H9 (cell line): ENCODE data around the gene MMRN2. TPM values are rescaled to one million over a fixed set of nuclear protein-coding genes. Genes with fewer than 3 reads are reported as not detected.

Experiments used
- DNase-seq: peaks from one replicate; pipeline ENCODE4 v3.0.0-alpha.2; 2017
- H2AFZ ChIP-seq: one replicate; pipeline ENCODE4 v1.6.1; 2013; ENCODE audit warnings: mild to moderate bottlenecking, low read length, control low read depth, moderate library complexity
- H2AK5ac ChIP-seq: 2 replicates; pipeline ENCODE4 v1.6.1; 2013; ENCODE audit warnings: low read length, control low read depth, mixed read lengths; ENCODE audit not compliant: insufficient read length
- H2BK120ac ChIP-seq: one replicate; pipeline ENCODE4 v1.6.1; 2013; ENCODE audit warnings: low read depth, mild to moderate bottlenecking, low read length, control low read depth, inconsistent platforms; ENCODE audit not compliant: poor library complexity, severe bottlenecking
- H2BK12ac ChIP-seq: 2 replicates; pipeline ENCODE4 v1.6.1; 2013; ENCODE audit warnings: low read length, control low read depth, mixed read lengths, low read depth; ENCODE audit not compliant: insufficient read length
- H2BK15ac ChIP-seq: 2 replicates; pipeline ENCODE4 v1.6.1; 2013; ENCODE audit warnings: low read depth, low read length, control low read depth
- H2BK20ac ChIP-seq: one replicate; pipeline ENCODE4 v1.6.1; 2013; ENCODE audit warnings: low read depth, mild to moderate bottlenecking, low read length, control low read depth, inconsistent platforms; ENCODE audit not compliant: poor library complexity, severe bottlenecking
- H2BK5ac ChIP-seq: 2 replicates; pipeline ENCODE4 v1.6.1; 2013; ENCODE audit warnings: low read length, control low read depth, mixed read lengths; ENCODE audit not compliant: insufficient read length
- H3K14ac ChIP-seq: 2 replicates; pipeline ENCODE4 v1.6.1; 2013; ENCODE audit warnings: low read length, control low read depth; ENCODE audit not compliant: insufficient read depth
- H3K18ac ChIP-seq: 2 replicates; pipeline ENCODE4 v1.6.1; 2013; ENCODE audit warnings: low read depth, mild to moderate bottlenecking, mixed read lengths, low read length, control low read depth; ENCODE audit not compliant: insufficient read length
- H3K23ac ChIP-seq: 2 replicates; pipeline ENCODE4 v1.6.1; 2013; ENCODE audit warnings: low read length, control low read depth, mixed read lengths, low read depth; ENCODE audit not compliant: insufficient read length
- H3K23me2 ChIP-seq: 2 replicates; pipeline ENCODE4 v1.6.1; 2013; ENCODE audit warnings: low read depth, mild to moderate bottlenecking, mixed read lengths, low read length, control low read depth; ENCODE audit not compliant: insufficient read length, poor library complexity, severe bottlenecking
- H3K27ac ChIP-seq: 2 replicates; pipeline ENCODE4 v1.5.1; 2013; ENCODE audit warnings: low read length, control low read depth, mixed read lengths, low read depth; ENCODE audit not compliant: insufficient read length
- H3K27me3 ChIP-seq: 2 replicates; pipeline ENCODE4 v1.6.1; 2013; ENCODE audit warnings: low read length, control low read depth, inconsistent platforms; ENCODE audit not compliant: insufficient read depth
- H3K4ac ChIP-seq: 2 replicates; pipeline ENCODE4 v1.6.1; 2013; ENCODE audit warnings: low read depth, mild to moderate bottlenecking, control low read depth, inconsistent platforms, low read length, moderate library complexity
- H3K4me1 ChIP-seq: 2 replicates; pipeline ENCODE4 v1.6.1; 2013; ENCODE audit warnings: low read length, control low read depth, inconsistent platforms; ENCODE audit not compliant: insufficient read depth
- H3K4me2 ChIP-seq: 2 replicates; pipeline ENCODE4 v1.6.1; 2013; ENCODE audit warnings: low read length, control low read depth, mixed read lengths; ENCODE audit not compliant: insufficient read length, insufficient read depth
- H3K56ac ChIP-seq: 2 replicates; pipeline ENCODE4 v1.6.1; 2013; ENCODE audit warnings: low read depth, mild to moderate bottlenecking, mixed read lengths, low read length, control low read depth; ENCODE audit not compliant: insufficient read length
- H3K79me1 ChIP-seq: 2 replicates; pipeline ENCODE4 v1.6.1; 2013; ENCODE audit warnings: low read depth, mild to moderate bottlenecking, moderate library complexity, low read length, control low read depth, inconsistent platforms; ENCODE audit not compliant: insufficient read depth, poor library complexity, severe bottlenecking
- H3K79me2 ChIP-seq: 2 replicates; pipeline ENCODE4 v1.6.1; 2013; ENCODE audit warnings: low read length, control low read depth, inconsistent platforms; ENCODE audit not compliant: insufficient read depth
- H3K9ac ChIP-seq: 2 replicates; pipeline ENCODE4 v1.6.1; 2013; ENCODE audit warnings: low read length, control low read depth, mixed read lengths; ENCODE audit not compliant: insufficient read length; ENCODE audit errors: extremely low read depth
- H3K9me3 ChIP-seq: one replicate; pipeline ENCODE4 v1.6.1; 2013; ENCODE audit warnings: low read depth, low read length, inconsistent platforms; ENCODE audit not compliant: control insufficient read depth
- H3T11ph ChIP-seq: one replicate; pipeline ENCODE4 v1.6.1; 2013; ENCODE audit warnings: mild to moderate bottlenecking, low read length, control low read depth, inconsistent platforms
- H4K20me1 ChIP-seq: one replicate; pipeline ENCODE4 v1.6.1; 2013; ENCODE audit not compliant: control insufficient read depth, insufficient read length, insufficient read depth
- H4K5ac ChIP-seq: 2 replicates; pipeline ENCODE4 v1.6.1; 2013; ENCODE audit warnings: low read depth, mild to moderate bottlenecking, mixed read lengths, low read length, control low read depth; ENCODE audit not compliant: insufficient read length
- H4K8ac ChIP-seq: replicated peaks from 2 replicates; pipeline ENCODE4 v1.6.1; 2013; ENCODE audit warnings: low read length, control low read depth, mixed read lengths, low read depth; ENCODE audit not compliant: insufficient read length
- H4K91ac ChIP-seq: 2 replicates; pipeline ENCODE4 v1.6.1; 2013; ENCODE audit warnings: low read depth, mild to moderate bottlenecking, moderate library complexity, mixed read lengths, low read length, control low read depth; ENCODE audit not compliant: insufficient read length
- H3K27ac Mint-ChIP-seq, 3 experiments: 2 replicates in 2 of 3; 3 replicates in 1 of 3; pipeline ENCODE4 v1.8.0; 2020 to 2021; ENCODE audit warnings: mixed read lengths in 3 of 3, mild to moderate bottlenecking in 1 of 3, moderate library complexity in 1 of 3
- H3K27me3 Mint-ChIP-seq: 2 replicates; pipeline ENCODE4 v1.8.0; 2021; ENCODE audit warnings: low read depth, mild to moderate bottlenecking, moderate library complexity, mixed read lengths
- H3K36me3 Mint-ChIP-seq, 3 experiments: 2 replicates in 2 of 3; 3 replicates in 1 of 3; pipeline ENCODE4 v1.8.0; 2020 to 2021; ENCODE audit warnings: low read depth in 3 of 3, mixed read lengths in 3 of 3; ENCODE audit not compliant: insufficient read depth in 1 of 3
- H3K4me1 Mint-ChIP-seq, 2 experiments: 2 replicates each; pipeline ENCODE4 v1.8.0; 2020; ENCODE audit warnings: mixed read lengths in 2 of 2
- H3K4me3 Mint-ChIP-seq, 2 experiments: 2 replicates in 1 of 2; 3 replicates in 1 of 2; pipeline ENCODE4 v1.8.0; 2020 to 2021; ENCODE audit warnings: mild to moderate bottlenecking in 2 of 2, mixed read lengths in 2 of 2, moderate library complexity in 1 of 2
- H3K9me3 Mint-ChIP-seq, 2 experiments: 2 replicates in 1 of 2; 3 replicates in 1 of 2; pipeline ENCODE4 v1.8.0; 2020; ENCODE audit warnings: mild to moderate bottlenecking in 2 of 2, mixed read lengths in 2 of 2, moderate library complexity in 1 of 2
- WGBS: extraction: QIAGEN DNeasy Blood & Tissue Kit; methylation state at CpG from one replicate; pipeline ENCODE4 v1.1.7; 2013; ENCODE audit warnings: missing lambda C conversion rate, low lambda C conversion rate, mixed read lengths; ENCODE audit not compliant: insufficient read length; ENCODE audit errors: extremely low coverage; 5-methylcytosine and 5-hydroxymethylcytosine counted together
- total RNA-seq: library from RNA; stranded (reverse); gene quantifications from 2 replicates; pipeline ENCODE4 v1.2.1, GENCODE V29; 2021
- TF ChIP-seq, protein P1 (sequence below): fragments of 200-600 bp; sonication (generic); conservative IDR thresholded peaks from 3 replicates; pipeline ENCODE4 v1.8.0; 2021; ENCODE audit warnings: antibody characterized with exemption, mild to moderate bottlenecking

MMRN2 gene
- total RNA-seq, 1 experiment from 2014 or later: 1.0 TPM

GRCh38 chr10:86969421-86970041, 12.1 kb upstream of the MMRN2 start:
- peaks cover 0 to 3% (median 0%) of the 10 kb centered on the region in 3 experiments; a peak in 1 of 7 replicates for H3K36me3 Mint-ChIP-seq
- H2BK5ac ChIP-seq: no peak overlapping the region
- peaks cover 0 to 4% of the 10 kb centered on the region in 2 experiments; a peak in 1 of 5 replicates for H3K9me3 Mint-ChIP-seq
- DNase-seq: no peak
- H3K79me1 ChIP-seq: no peaks in the 10 kb centered on the region
- WGBS: no CpG with 5 or more reads among the region's 8 CpGs
- TF ChIP-seq, protein P1, sequence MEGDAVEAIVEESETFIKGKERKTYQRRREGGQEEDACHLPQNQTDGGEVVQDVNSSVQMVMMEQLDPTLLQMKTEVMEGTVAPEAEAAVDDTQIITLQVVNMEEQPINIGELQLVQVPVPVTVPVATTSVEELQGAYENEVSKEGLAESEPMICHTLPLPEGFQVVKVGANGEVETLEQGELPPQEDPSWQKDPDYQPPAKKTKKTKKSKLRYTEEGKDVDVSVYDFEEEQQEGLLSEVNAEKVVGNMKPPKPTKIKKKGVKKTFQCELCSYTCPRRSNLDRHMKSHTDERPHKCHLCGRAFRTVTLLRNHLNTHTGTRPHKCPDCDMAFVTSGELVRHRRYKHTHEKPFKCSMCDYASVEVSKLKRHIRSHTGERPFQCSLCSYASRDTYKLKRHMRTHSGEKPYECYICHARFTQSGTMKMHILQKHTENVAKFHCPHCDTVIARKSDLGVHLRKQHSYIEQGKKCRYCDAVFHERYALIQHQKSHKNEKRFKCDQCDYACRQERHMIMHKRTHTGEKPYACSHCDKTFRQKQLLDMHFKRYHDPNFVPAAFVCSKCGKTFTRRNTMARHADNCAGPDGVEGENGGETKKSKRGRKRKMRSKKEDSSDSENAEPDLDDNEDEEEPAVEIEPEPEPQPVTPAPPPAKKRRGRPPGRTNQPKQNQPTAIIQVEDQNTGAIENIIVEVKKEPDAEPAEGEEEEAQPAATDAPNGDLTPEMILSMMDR: no peak
- H3K23ac ChIP-seq: no peak overlapping the region
- no peak overlapping the region; the same call in 1 of the 2 replicates for H3K14ac ChIP-seq
- H4K8ac ChIP-seq: no peak overlapping the region
- H2BK120ac ChIP-seq: no peak overlapping the region
- H2BK12ac ChIP-seq: no peak overlapping the region
- H3K9ac ChIP-seq: no peak overlapping the region
- no peak overlapping the region for H4K91ac ChIP-seq
- H2AFZ ChIP-seq: no peak overlapping the region
- peak overlapping the region in 1 of 3 experiments; percentile 31; a peak in 1 of 7 replicates for H3K27ac Mint-ChIP-seq
- H3K4me2 ChIP-seq: no peak overlapping the region
- H3K9me3 ChIP-seq: no peaks in the 10 kb centered on the region
- peaks cover 2% of the 10 kb centered on the region; the same call in 1 of the 2 replicates for H3K4me1 ChIP-seq
- H2BK15ac ChIP-seq: no peak overlapping the region
- no peaks in the 10 kb centered on the region for H4K20me1 ChIP-seq
- H3K27me3 Mint-ChIP-seq: peaks cover 31% of the 10 kb centered on the region
- H3K4me1 Mint-ChIP-seq: peaks cover 31 to 50% of the 10 kb centered on the region in 2 experiments
- H2BK20ac ChIP-seq: no peak overlapping the region
- H3T11ph ChIP-seq: no peak overlapping the region
- no peak overlapping the region for H3K4ac ChIP-seq
- H3K23me2 ChIP-seq: peaks cover 15% of the 10 kb centered on the region
- H3K18ac ChIP-seq: no peak overlapping the region
- H2AK5ac ChIP-seq: no peak overlapping the region
- H3K27me3 ChIP-seq: peaks cover 10% of the 10 kb centered on the region; the same call in 1 of the 2 replicates
- H3K4me3 Mint-ChIP-seq: no peak overlapping the region
- H4K5ac ChIP-seq: no peak overlapping the region
- no peaks in the 10 kb centered on the region for H3K79me2 ChIP-seq
- no peak overlapping the region for H3K27ac ChIP-seq
- H3K56ac ChIP-seq: no peak overlapping the region
